AG10803 (cell line): ENCODE data around the gene CUL9.

Source experiments
- DNase-seq: peaks from one replicate; pipeline ENCODE4 v3.0.0; 2010; ENCODE audit warnings: low read depth
- H3K4me3 ChIP-seq: 2 replicates; pipeline ENCODE4 v1.5.1; 2011; ENCODE audit warnings: mild to moderate bottlenecking, low read length, control low read depth
- CTCF ChIP-seq: conservative IDR thresholded peaks from 2 replicates; pipeline ENCODE4 v1.5.1; 2011; ENCODE audit warnings: mild to moderate bottlenecking, low read length, control low read depth, inconsistent platforms

Gene CUL9

GRCh38 chr6:43229803-43230620 is 48.0 kb downstream of the CUL9 start:
- DNase-seq, result no peak
- peak overlapping the region; percentile 64 for H3K4me3 ChIP-seq
- TF ChIP-seq CTCF, result no peak

GRCh38 chr6:43231053-43231452 is 49.1 kb downstream of the CUL9 start:
- DNase-seq, result no peak
- no peak for TF ChIP-seq CTCF
- no peak overlapping the region for H3K4me3 ChIP-seq

- H3K4me3 ChIP-seq, result no peak overlapping the region
- DNase-seq, result no peak
- TF ChIP-seq CTCF, result no peak
Measured at GRCh38 chr6:43231735-43232450, 49.9 kb downstream of the CUL9 start.

GRCh38 chr6:43235841-43236240 is 53.8 kb downstream of the CUL9 start:
- no peak for DNase-seq
- H3K4me3 ChIP-seq, result no peak overlapping the region
- no peak for TF ChIP-seq CTCF

GRCh38 chr6:43239054-43239453 is 57.1 kb downstream of the CUL9 start:
- no peak overlapping the region for H3K4me3 ChIP-seq
- DNase-seq, result no peak
- no peak for TF ChIP-seq CTCF

GRCh38 chr6:43240950-43241349 is 59.0 kb downstream of the CUL9 start:
- no peak for TF ChIP-seq CTCF
- no peak for DNase-seq
- no peak overlapping the region for H3K4me3 ChIP-seq

- H3K4me3 ChIP-seq, result no peak overlapping the region
- DNase-seq, result no peak
- no peak for TF ChIP-seq CTCF
Measured at GRCh38 chr6:43241446-43241845, 59.5 kb downstream of the CUL9 start.
